Ovary (tissue), 3 donors: ENCODE measurements around the gene SDCCAG8.

Source experiments
- CTCF ChIP-seq, 3 donors: fragments of 450-650 bp in 2 of 3; fragments of 200-600 bp in 1 of 3; IDR thresholded peaks; one replicate each; pipeline versions ENCODE4 v1.5.1 to v1.8.0; 2016 to 2022; ENCODE audit warnings: antibody characterized with exemption in 3 of 3, mild to moderate bottlenecking in 1 of 3
- POLR2A ChIP-seq: fragments of 450-650 bp; IDR thresholded peaks from one replicate; pipeline ENCODE4 v1.6.1; 2017; ENCODE audit warnings: antibody characterized with exemption, mild to moderate bottlenecking, moderate library complexity
- donor health status: DM: no; HTN: no; CAD: no.

- no peak for TF ChIP-seq CTCF (IDR thresholded peaks at IDR 0.05)
- TF ChIP-seq POLR2A = no peak
Observed at GRCh38 chr1:243397613-243398321, 141.9 kb downstream of the SDCCAG8 start.
